ENCODE data around the gene JAML.

GRCh38 chr11:118213781-118214180 lies 11.0 kb downstream of the JAML start:
- TF ChIP-seq CTCF (IDR thresholded peaks at IDR 0.05; ENCODE audit: poor library complexity, severe bottlenecking), result no peak
- TF ChIP-seq TAF1 (IDR thresholded peaks at IDR 0.05; ENCODE audit: low read depth), result no peak
- no peak for TF ChIP-seq REST (IDR thresholded peaks at IDR 0.05; ENCODE audit: borderline replicate concordance)
- TF ChIP-seq POLR2AphosphoS5 (IDR thresholded peaks at IDR 0.05), result no peak
- no peak for TF ChIP-seq EZH2 (IDR thresholded peaks at IDR 0.05; ENCODE audit: borderline replicate concordance, insufficient read depth, low read length, poor library complexity, severe bottlenecking)
- TF ChIP-seq SMC3 (conservative IDR thresholded peaks at IDR 0.05; ENCODE audit: poor library complexity), result no peak
- no peak for TF ChIP-seq EP300 (conservative IDR thresholded peaks at IDR 0.05; ENCODE audit: poor library complexity, severe bottlenecking)

All from neural cell (in vitro differentiated cells).